ENCODE data around the gene ARHGEF2. TPM values are rescaled to one million over a fixed set of nuclear protein-coding genes. Genes with fewer than 3 reads are reported as not detected.
A peak's percentile ranks its signal among the peaks of the same experiment; 100 is the strongest.

The ARHGEF2 gene
- total and polyA plus RNA-seq, 9 of the 15 experiments (the other 6 are each of a cell fraction or from before 2014, with no cell fraction given), result 7.1 to 162 (median 62.2) TPM

GRCh38 chr1:155976062-155976912 lies 2.1 kb downstream of the ARHGEF2 start (continued):
- TF ChIP-seq, protein P1, sequence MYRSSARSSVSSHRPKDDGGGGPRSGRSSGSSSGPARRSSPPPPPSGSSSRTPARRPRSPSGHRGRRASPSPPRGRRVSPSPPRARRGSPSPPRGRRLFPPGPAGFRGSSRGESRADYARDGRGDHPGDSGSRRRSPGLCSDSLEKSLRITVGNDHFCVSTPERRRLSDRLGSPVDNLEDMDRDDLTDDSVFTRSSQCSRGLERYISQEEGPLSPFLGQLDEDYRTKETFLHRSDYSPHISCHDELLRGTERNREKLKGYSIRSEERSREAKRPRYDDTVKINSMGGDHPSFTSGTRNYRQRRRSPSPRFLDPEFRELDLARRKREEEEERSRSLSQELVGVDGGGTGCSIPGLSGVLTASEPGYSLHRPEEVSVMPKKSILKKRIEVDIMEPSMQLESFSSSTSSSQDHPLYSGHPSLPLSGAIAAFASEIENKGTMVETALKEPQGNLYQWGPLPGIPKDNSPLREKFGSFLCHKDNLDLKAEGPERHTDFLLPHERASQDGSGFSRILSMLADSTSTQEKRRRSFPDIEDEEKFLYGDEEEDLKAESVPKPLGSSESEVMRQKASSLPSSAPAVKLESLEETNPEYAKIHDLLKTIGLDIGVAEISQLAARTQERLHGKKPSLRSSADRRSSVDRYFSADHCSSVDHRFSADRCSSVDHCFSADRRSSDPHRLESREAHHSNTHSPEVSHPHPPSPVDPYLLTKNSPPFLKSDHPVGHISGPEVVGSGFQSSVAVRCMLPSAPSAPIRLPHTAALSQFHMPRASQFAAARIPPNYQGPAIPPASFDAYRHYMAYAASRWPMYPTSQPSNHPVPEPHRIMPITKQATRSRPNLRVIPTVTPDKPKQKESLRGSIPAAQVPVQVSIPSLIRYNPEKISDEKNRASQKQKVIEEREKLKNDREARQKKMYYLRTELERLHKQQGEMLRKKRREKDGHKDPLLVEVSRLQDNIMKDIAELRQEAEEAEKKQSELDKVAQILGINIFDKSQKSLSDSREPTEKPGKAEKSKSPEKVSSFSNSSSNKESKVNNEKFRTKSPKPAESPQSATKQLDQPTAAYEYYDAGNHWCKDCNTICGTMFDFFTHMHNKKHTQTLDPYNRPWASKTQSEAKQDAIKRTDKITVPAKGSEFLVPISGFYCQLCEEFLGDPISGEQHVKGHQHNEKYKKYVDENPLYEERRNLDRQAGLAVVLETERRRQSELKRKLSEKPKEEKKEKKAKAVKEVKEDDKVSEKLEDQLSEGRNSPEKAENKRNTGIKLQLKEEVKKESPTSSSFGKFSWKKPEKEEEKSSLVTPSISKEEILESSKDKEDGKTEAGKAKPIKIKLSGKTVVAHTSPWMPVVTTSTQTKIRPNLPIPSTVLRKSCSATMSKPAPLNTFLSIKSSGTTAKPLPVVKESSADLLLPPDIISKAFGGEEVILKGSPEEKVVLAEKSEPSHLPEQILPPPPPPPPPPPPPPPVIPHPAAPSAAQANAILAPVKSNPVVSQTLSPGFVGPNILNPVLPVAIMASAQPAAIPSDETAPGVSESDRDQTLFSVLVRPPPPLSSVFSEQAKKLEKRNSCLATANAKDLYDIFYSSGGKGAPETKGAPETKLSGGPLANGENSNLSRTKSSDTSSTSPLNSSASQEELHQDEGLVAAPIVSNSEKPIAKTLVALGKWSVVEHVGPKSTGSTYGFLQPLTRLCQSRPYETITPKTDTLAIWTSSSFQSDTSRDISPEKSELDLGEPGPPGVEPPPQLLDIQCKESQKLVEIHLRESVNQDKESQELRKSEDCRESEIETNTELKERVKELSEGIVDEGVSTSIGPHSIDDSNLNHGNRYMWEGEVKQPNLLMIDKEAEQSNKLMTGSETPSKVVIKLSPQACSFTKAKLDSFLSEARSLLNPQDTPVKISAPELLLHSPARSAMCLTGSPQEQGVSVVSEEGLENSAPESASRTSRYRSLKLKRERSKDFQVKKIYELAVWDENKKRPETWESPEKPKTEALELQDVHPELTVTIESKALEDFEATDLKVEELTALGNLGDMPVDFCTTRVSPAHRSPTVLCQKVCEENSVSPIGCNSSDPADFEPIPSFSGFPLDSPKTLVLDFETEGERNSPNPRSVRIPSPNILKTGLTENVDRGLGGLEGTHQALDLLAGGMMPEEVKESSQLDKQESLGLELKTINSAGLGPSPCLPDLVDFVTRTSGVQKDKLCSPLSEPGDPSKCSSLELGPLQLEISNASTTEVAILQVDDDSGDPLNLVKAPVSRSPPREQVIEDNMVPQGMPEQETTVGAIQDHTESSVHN (IDR thresholded peaks at IDR 0.05; ENCODE audit: borderline replicate concordance in 1 of 2, low read depth in 1 of 2), result no peak
- TF ChIP-seq, protein P2, sequence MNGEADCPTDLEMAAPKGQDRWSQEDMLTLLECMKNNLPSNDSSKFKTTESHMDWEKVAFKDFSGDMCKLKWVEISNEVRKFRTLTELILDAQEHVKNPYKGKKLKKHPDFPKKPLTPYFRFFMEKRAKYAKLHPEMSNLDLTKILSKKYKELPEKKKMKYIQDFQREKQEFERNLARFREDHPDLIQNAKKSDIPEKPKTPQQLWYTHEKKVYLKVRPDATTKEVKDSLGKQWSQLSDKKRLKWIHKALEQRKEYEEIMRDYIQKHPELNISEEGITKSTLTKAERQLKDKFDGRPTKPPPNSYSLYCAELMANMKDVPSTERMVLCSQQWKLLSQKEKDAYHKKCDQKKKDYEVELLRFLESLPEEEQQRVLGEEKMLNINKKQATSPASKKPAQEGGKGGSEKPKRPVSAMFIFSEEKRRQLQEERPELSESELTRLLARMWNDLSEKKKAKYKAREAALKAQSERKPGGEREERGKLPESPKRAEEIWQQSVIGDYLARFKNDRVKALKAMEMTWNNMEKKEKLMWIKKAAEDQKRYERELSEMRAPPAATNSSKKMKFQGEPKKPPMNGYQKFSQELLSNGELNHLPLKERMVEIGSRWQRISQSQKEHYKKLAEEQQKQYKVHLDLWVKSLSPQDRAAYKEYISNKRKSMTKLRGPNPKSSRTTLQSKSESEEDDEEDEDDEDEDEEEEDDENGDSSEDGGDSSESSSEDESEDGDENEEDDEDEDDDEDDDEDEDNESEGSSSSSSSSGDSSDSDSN (IDR thresholded peaks at IDR 0.05; ENCODE audit: borderline replicate concordance in 1 of 2, low read depth in 2 of 2, low read length in 2 of 2), result peak; percentile 26 to 39; a peak in 1 of 4 replicates
- TF ChIP-seq DEAF1 (CRISPR knock-in tag; IDR thresholded peaks at IDR 0.05) (no peak), FOXK2 (conservative IDR thresholded peaks at IDR 0.05 in 1 of 2, IDR thresholded peaks at IDR 0.05 in 1 of 2; ENCODE audit: low read depth in 2 of 2) (no peak; a peak in 1 of 4 replicates), BMI1 (IDR thresholded peaks at IDR 0.05; ENCODE audit: low read length) (no peak), BHLHE40 (IDR thresholded peaks at IDR 0.05; ENCODE audit: low read length) (no peak), YBX1 (IDR thresholded peaks at IDR 0.05) (no peak), SAFB2 (IDR thresholded peaks at IDR 0.05; ENCODE audit: borderline replicate concordance, low read depth, low read length, severe bottlenecking) (no peak), SMAD1 (IDR thresholded peaks at IDR 0.05; ENCODE audit: low read depth, low read length, partially characterized antibody) (peak; percentile 16), NR3C1 (CRISPR knock-in tag; IDR thresholded peaks at IDR 0.05) (no peak)
- TF ChIP-seq, protein P3, sequence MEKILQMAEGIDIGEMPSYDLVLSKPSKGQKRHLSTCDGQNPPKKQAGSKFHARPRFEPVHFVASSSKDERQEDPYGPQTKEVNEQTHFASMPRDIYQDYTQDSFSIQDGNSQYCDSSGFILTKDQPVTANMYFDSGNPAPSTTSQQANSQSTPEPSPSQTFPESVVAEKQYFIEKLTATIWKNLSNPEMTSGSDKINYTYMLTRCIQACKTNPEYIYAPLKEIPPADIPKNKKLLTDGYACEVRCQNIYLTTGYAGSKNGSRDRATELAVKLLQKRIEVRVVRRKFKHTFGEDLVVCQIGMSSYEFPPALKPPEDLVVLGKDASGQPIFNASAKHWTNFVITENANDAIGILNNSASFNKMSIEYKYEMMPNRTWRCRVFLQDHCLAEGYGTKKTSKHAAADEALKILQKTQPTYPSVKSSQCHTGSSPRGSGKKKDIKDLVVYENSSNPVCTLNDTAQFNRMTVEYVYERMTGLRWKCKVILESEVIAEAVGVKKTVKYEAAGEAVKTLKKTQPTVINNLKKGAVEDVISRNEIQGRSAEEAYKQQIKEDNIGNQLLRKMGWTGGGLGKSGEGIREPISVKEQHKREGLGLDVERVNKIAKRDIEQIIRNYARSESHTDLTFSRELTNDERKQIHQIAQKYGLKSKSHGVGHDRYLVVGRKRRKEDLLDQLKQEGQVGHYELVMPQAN (IDR thresholded peaks at IDR 0.05; ENCODE audit: borderline replicate concordance), result no peak

Data from K562 (cell line).